Smooth muscle cell of bladder (primary cell): ENCODE measurements around the gene USP38. TPM values are rescaled to one million over a fixed set of nuclear protein-coding genes. Genes with fewer than 3 reads are reported as not detected.

Experiments
- total RNA-seq: library from RNA; depleted of rRNA; stranded (reverse); fragments of >200 nt; gene quantifications from 2 replicates; pipeline ENCODE4 v1.2.3, GENCODE V29; 2014

Gene USP38, protein sequence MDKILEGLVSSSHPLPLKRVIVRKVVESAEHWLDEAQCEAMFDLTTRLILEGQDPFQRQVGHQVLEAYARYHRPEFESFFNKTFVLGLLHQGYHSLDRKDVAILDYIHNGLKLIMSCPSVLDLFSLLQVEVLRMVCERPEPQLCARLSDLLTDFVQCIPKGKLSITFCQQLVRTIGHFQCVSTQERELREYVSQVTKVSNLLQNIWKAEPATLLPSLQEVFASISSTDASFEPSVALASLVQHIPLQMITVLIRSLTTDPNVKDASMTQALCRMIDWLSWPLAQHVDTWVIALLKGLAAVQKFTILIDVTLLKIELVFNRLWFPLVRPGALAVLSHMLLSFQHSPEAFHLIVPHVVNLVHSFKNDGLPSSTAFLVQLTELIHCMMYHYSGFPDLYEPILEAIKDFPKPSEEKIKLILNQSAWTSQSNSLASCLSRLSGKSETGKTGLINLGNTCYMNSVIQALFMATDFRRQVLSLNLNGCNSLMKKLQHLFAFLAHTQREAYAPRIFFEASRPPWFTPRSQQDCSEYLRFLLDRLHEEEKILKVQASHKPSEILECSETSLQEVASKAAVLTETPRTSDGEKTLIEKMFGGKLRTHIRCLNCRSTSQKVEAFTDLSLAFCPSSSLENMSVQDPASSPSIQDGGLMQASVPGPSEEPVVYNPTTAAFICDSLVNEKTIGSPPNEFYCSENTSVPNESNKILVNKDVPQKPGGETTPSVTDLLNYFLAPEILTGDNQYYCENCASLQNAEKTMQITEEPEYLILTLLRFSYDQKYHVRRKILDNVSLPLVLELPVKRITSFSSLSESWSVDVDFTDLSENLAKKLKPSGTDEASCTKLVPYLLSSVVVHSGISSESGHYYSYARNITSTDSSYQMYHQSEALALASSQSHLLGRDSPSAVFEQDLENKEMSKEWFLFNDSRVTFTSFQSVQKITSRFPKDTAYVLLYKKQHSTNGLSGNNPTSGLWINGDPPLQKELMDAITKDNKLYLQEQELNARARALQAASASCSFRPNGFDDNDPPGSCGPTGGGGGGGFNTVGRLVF
- 11.4 and 16.5 TPM in 2 replicates for total RNA-seq

DNA sequence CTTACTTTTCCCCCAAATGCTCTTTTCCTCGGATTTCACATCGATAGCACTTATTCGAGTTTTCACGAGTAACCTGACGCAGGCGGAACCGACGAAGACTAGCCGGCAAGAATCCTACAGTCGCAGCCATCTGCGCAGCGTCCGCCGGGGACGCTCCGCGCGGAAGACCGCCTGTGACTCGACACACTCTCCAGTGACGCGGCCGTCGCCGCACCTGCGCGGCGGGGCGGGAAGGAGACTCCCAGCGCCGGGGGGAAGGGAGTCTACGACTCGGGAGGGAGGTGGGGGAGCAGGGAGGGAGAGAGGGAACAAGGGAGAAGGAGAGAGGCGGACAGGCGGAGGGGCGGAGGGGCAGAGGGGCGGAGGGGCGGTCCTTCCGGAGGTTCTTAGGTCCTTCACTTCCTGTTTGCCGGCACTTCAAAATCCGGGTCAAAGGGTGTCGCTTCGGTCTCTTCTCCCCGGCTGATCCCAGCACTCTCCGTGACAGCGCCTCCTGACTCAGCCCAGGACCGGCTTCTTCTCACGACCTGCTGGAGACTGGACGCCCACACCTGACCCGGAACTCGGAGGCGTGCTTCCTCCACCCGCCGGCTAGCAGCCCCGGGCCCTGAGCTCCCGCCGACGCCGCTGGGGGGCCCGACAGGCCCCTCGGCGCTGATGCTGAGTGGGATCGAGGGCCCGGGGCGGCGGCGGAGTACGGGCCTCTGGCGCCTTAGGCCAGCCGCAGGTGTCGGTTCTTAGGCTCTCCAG lies at the start of gene USP38:
Gene USP38 (plus strand): TSS at position 415 of the 750 bp plus-strand sequence. CDS start 534 bp downstream, outside the sequence.

Other genes starting within 250 kb of the USP38 start
- 5.8 and 6.1 TPM in 2 replicates for gene GAB1, start 152.0 kb downstream of the USP38 start, total RNA-seq